Glutamatergic neuron (in vitro differentiated cells): Measurements from ENCODE around the gene FSIP1. TPM values are rescaled to one million over a fixed set of nuclear protein-coding genes. Genes with fewer than 3 reads are reported as not detected.

Experiments
- DNase-seq: peaks from one replicate; pipeline ENCODE4 v3.0.0; 2022
- H3K27ac Mint-ChIP-seq: one replicate; pipeline ENCODE4 v1.8.0; 2020; ENCODE audit warnings: mild to moderate bottlenecking, mixed read lengths, inconsistent platforms; ENCODE audit not compliant: unreplicated experiment
- H3K27me3 Mint-ChIP-seq: one replicate; pipeline ENCODE4 v1.8.0; 2020; ENCODE audit warnings: mild to moderate bottlenecking, moderate library complexity, mixed read lengths, inconsistent platforms; ENCODE audit not compliant: unreplicated experiment
- H3K36me3 Mint-ChIP-seq: one replicate; pipeline ENCODE4 v1.8.0; 2020; ENCODE audit warnings: mild to moderate bottlenecking, mixed read lengths, inconsistent platforms; ENCODE audit not compliant: unreplicated experiment
- H3K4me1 Mint-ChIP-seq: one replicate; pipeline ENCODE4 v1.8.0; 2020; ENCODE audit warnings: mild to moderate bottlenecking, low read depth, mixed read lengths, inconsistent platforms; ENCODE audit not compliant: unreplicated experiment
- H3K4me3 Mint-ChIP-seq: one replicate; pipeline ENCODE4 v1.8.0; 2020; ENCODE audit warnings: mild to moderate bottlenecking, mixed read lengths, inconsistent platforms; ENCODE audit not compliant: unreplicated experiment
- H3K9me3 Mint-ChIP-seq: one replicate; pipeline ENCODE4 v1.8.0; 2020; ENCODE audit warnings: mild to moderate bottlenecking, moderate library complexity, mixed read lengths, inconsistent platforms; ENCODE audit not compliant: unreplicated experiment
- CTCF ChIP-seq: fragments of 200-600 bp; sonication (generic); IDR thresholded peaks from one replicate; pipeline ENCODE4 v1.5.0; 2021; ENCODE audit not compliant: partially characterized antibody, unreplicated experiment
- total RNA-seq: library from RNA; stranded (reverse); fragmentation: NEBNext Ultra II Directional; extraction: Animal tissue kit (Norgen Biotek cat#: 25700); gene quantifications from one replicate; pipeline ENCODE4 v1.2.1, GENCODE V29; 2021; ENCODE audit not compliant: unreplicated experiment

FSIP1 gene
- total RNA-seq, 1 donor from 2014 or later: 1.5 TPM

- Mint-ChIP-seq H3K9me3 (no peaks in the 10 kb centered on the region), H3K4me1 (peaks cover 6% of the 10 kb centered on the region), H3K4me3 (no peak overlapping the region), H3K36me3 (no peaks in the 10 kb centered on the region), H3K27me3 (no peaks in the 10 kb centered on the region), H3K27ac (no peak overlapping the region)
- DNase-seq: no peak
- no peak for TF ChIP-seq CTCF
These were observed 226.2 kb downstream of the FSIP1 start for GRCh38 chr15:39556461-39556860.

- TF ChIP-seq CTCF: no peak
- Mint-ChIP-seq H3K9me3 (no peaks in the 10 kb centered on the region), H3K27ac (no peak overlapping the region), H3K4me1 (peaks cover 6% of the 10 kb centered on the region), H3K27me3 (no peaks in the 10 kb centered on the region), H3K4me3 (no peak overlapping the region), H3K36me3 (no peaks in the 10 kb centered on the region)
- DNase-seq: no peak
These were observed 226.8 kb downstream of the FSIP1 start for GRCh38 chr15:39555885-39556284.

- no peaks in the 10 kb centered on the region for H3K36me3 Mint-ChIP-seq
- no peak overlapping the region for H3K27ac Mint-ChIP-seq
- H3K4me1 Mint-ChIP-seq: peaks cover 6% of the 10 kb centered on the region
- H3K9me3 Mint-ChIP-seq: no peaks in the 10 kb centered on the region
- TF ChIP-seq CTCF: no peak
- no peak for DNase-seq
- H3K27me3 Mint-ChIP-seq: no peaks in the 10 kb centered on the region
- no peak overlapping the region for H3K4me3 Mint-ChIP-seq
These were observed 227.8 kb downstream of the FSIP1 start for GRCh38 chr15:39554746-39555387.

- no peak overlapping the region for H3K4me3 Mint-ChIP-seq
- TF ChIP-seq CTCF: no peak
- no peak for DNase-seq
These were observed 228.5 kb downstream of the FSIP1 start for GRCh38 chr15:39553947-39554693.

GRCh38 chr15:39552556-39552955 lies 230.1 kb downstream of the FSIP1 start:
- Mint-ChIP-seq H3K9me3 (no peaks in the 10 kb centered on the region), H3K4me1 (peaks cover 6% of the 10 kb centered on the region), H3K36me3 (no peaks in the 10 kb centered on the region), H3K27ac (no peak overlapping the region), H3K27me3 (no peaks in the 10 kb centered on the region), H3K4me3 (no peak overlapping the region)
- TF ChIP-seq CTCF: no peak
- DNase-seq: no peak

More at GRCh38 chr15:39553947-39554693, 228.5 kb downstream of the FSIP1 start:
- no peaks in the 10 kb centered on the region for H3K27me3 Mint-ChIP-seq
- no peak overlapping the region for H3K27ac Mint-ChIP-seq
- no peaks in the 10 kb centered on the region for H3K36me3 Mint-ChIP-seq
- H3K9me3 Mint-ChIP-seq: no peaks in the 10 kb centered on the region
- H3K4me1 Mint-ChIP-seq: peaks cover 6% of the 10 kb centered on the region
